T-helper 2 cell treated with Interferon-gamma antibody and Interleukin-4, amounts not matched to agents 100 ng/mL and 5 ng/mL, for 36 hours (primary cell): ENCODE data around the gene MRPL43. TPM values are rescaled to one million over a fixed set of nuclear protein-coding genes. Genes with fewer than 3 reads are reported as not detected.

Experiments used
- intact Hi-C: fragments of 100-400 bp; cut with micrococcal nuclease; formaldehyde crosslinking; loops from one replicate; pipeline ENCODE4 v1.15.1; 2023
- total RNA-seq: library from RNA; stranded (reverse); gene quantifications from 2 replicates; pipeline ENCODE4 v1.2.3, GENCODE V29; 2022

The MRPL43 gene
- total RNA-seq, 1 donor from 2014 or later = 48.2 TPM

DNA sequence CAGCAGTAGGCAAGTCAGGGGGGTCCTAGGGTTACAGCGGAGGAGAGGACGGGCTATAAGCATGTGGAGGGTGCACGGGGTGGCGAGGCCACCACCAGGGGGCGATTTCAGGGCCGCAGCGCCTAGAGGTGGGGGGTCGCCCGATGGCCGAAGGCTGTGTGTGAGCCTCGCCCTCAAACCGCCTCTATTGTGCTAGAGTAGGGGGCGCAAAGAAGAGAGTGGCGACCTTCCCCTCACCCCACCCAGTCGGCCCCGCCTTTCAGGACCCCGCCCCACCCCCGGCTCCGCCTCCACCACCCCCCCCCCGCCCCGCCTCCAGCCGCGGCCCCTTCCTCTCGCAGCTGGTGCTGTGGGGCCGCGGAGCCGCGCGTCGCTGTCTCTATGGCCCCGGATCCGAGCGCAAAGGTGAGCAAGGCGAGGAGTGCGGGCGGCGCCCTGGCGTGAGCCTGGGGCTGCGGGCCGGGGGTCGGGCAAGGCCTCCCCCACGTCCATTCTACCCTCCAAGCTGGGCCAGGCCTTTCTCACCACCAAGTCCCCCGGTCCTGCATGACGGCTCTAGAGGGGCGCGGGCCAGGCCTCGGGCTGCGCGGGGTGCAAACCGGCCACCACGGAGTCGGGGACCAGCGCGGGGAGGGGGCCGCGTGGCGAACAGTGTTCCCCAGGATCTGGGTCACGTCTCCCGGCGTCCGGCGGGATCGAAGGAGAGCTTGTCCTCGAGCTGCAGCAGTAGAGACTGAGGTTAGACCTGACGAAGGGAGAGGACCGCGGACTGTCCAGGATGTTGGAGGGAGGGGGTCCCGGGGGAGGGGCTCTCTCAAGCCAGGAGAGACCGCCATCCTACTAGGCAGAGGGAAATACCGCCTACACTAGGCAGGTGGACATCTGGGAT is 17.9 kb downstream of the MRPL43 start, which contains the start of gene SEMA4G:
SEMA4G (plus strand) TSS at position 318 of the 889 bp plus-strand sequence. CDS start 3,409 bp downstream, outside the sequence.
- intact Hi-C loops = loop anchor here (1.0 to 2.0 kb wide), 2 partner anchors 17 to 45 kb away; partner anchors contain the start of genes MRPL43 and TWNK

- intact Hi-C loops = loop anchor here (1.0 kb wide), 1 partner anchor 45 kb away; no protein-coding TSS in a partner anchor
Observed at GRCh38 chr10:100968863-100969186, 18.5 kb downstream of the MRPL43 start.

DNA sequence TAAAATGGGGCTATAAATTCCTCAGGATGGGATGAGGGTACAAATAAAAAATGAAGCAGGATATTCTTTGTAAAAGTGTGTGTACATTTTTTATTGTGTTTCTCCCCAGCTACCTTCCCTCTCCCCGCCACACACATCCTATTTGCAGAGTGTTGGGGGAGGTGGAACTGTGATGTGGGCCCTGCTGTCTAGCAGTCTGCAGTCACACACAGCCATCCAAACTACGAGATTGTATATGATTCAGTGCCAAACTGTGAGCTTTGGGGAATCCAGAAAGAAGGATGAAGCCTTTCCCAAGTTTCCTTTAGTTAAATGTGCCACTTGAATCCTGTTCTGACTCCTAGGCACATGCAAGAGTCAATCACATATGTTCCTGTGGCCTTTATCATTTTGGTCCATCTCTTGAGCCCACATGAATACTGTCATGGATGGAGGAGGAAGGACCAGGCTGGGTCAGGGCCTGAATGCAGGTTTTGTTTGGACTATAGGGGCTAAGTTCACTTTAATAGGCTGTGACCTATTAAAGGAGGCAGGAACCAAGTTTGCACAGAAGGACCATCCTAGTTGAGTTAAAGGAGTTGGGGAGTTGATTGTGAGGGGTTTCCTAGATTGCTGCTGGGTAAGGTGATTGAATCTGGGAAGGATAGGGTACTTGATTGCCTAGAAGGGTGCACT is 19.1 kb downstream of the MRPL43 start:
- intact Hi-C loops = no loop called here

DNA sequence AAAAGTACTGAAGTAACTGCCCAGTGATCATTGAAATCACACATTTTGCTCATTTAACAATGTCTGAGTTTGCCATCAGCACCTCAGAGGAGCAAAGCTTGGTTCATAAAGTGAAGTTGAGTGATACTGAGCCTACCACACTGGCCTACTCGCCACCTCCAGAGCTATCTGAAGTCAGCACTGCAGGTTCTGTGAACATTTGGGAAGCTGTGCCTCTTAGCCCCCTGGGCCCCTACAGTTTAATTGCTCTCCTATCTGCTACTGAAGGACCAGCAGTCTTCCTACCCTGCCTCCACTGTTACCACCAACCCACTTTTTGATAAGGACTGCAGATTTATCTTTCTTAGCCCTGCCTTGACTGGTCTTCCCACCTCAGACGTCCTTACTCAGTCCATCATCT is 20.0 kb downstream of the MRPL43 start:
- intact Hi-C loops = no loop called here

- intact Hi-C loops = no loop called here
Observed at GRCh38 chr10:100966887-100967286, 20.4 kb downstream of the MRPL43 start.

DNA sequence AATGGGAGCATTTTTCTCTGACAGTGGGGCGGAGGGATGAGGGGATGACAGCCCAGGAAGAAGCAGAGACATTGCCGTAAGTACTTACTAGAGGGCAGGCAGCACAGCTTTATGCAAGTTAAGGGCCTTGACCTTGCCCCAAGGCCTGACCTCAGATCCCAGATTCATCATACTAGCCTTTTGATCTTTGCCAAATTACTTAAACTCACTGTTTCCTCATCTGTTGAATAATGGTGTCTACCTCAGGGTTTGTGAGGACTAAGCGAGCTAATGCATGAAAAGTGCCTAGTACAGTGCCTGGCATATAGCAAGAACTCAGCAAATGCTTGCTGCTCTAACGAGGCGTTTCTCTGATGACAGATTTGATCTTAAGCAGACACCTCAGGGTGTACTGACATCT is 21.5 kb downstream of the MRPL43 start:
- intact Hi-C loops = no loop called here

- intact Hi-C loops = no loop called here
Observed at GRCh38 chr10:100963826-100964225, 23.5 kb downstream of the MRPL43 start.

DNA sequence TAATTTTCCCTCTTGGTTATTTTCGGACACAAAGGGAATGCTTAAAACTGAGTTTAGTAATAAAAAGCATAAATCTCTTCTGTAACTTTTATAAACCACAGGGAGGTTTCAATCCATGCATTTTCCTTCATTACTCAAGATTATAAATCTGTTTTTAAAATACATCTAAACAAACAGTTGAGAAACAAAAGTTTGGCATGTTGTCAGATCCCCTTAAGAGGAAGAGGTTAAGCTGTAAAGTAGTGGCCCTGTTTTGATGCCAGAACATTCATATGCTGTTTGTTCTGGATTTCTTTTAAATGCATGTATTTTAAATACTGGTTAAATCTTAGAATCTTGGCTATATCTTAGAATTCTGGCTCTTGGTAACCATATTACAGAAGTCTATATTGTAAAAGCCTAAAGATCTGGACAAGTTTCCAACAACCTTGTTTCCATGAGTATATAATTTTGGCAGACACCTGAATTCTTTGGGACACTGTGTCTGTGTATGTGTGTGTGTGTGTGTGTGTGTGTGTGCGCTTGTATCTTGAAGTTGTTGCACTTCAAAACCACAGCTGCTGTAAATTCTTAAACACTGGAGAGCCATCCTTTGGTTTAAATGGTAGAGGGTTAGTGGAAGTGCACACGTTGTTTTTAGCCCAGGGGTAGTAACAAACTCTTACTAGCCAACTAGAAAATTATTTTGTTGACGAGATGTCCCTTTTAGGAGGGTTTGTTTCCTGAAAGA is 24.8 kb downstream of the MRPL43 start:
- intact Hi-C loops = no loop called here

GRCh38 chr10:100960251-100960650 is 27.0 kb downstream of the MRPL43 start:
- intact Hi-C loops = no loop called here

GRCh38 chr10:100948916-100949315 is 38.4 kb downstream of the MRPL43 start:
- intact Hi-C loops = no loop called here

DNA sequence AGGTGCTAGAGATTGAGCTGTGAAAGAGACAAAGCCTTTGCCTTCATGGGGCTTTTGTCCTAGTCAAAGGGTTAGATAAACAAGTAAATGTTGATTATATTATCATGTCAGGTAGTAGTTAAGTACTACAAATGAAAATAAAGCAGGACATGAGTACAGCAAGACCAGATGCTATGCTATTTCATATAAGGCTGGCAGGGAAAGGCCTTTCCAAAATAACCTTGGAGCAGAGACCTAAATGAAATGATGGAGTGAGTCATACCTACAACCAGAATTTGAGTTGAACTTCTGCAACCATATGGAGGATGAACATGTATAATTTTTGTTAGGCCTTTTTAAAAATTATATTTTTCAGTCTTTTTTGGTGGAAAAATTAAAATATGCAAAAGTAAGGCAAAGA is 41.5 kb downstream of the MRPL43 start:
- intact Hi-C loops = no loop called here

DNA sequence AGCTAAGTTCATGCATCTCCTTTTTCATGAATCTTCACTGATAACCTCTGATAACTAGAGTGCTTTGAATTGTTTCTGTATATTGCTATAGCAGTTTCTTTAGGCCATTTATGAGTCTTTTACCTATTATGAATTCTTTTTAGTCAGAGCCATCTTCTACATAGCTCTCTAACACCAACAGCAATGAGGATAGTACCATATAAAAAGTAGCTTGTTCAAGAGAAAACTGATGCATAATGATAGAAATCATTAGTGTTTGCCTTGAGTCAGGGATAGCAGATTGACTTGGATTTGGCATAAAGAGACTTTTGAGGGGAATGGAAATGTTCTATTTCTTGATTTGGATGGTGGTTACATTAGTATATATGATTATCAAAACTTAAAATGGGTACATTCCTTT is 43.8 kb downstream of the MRPL43 start:
- intact Hi-C loops = no loop called here

GRCh38 chr10:100942229-100942628 is 45.1 kb downstream of the MRPL43 start:
- intact Hi-C loops = no loop called here

DNA sequence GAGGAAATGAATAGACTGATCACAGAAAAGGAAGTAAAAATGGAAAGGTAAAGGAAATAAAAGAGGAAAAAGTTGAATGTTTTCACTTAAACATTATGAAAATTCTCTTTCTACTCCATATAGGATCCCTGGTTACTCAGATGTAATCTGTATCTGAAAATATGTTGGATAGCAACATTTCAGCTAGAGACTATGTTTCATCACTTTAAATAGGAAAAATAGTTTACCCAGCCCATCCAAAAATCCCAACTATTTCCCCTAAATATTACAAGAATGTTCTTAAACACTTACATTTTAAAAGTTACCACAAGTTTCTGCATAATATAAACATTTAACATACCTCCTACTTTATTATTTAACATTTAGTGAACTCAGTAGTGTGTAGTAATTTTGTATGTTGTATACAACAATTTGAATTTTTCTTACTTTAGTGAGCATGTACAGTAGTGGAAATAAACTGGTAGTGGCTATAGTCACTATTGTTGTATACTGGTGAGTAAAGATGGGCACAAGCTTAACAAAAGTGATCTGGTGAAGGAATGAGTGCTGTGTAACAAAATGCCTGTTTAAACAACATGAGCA is 47.4 kb downstream of the MRPL43 start:
- intact Hi-C loops = no loop called here

Other genes starting within 250 kb of the MRPL43 start
- gene PAX2, start 241.9 kb downstream of the MRPL43 start, total RNA-seq = not detected in 2 replicates
- 41.3 TPM in 2 replicates for gene SLF2, start 74.5 kb downstream of the MRPL43 start, total RNA-seq
- gene SEMA4G, start 18.0 kb downstream of the MRPL43 start, total RNA-seq = 0.45 and 1.0 TPM in 2 replicates
- gene TWNK, start within 50 bp of the MRPL43 start, total RNA-seq = 14.8 and 15.3 TPM in 2 replicates
- 15.9 and 16.4 TPM in 2 replicates for gene LZTS2, start 12.3 kb upstream of the MRPL43 start, total RNA-seq
- 0.64 and 0.77 TPM in 2 replicates for gene PDZD7, start 43.6 kb upstream of the MRPL43 start, total RNA-seq
- gene SFXN3, start 43.7 kb upstream of the MRPL43 start, total RNA-seq = 27.8 and 29.2 TPM in 2 replicates
- 0.36 and 0.77 TPM in 2 replicates for gene KAZALD1, start 74.5 kb upstream of the MRPL43 start, total RNA-seq
- not detected in 2 replicates for gene TLX1, start 143.8 kb upstream of the MRPL43 start, total RNA-seq
- gene LBX1, start 242.0 kb upstream of the MRPL43 start, total RNA-seq = not detected in 2 replicates